Dendritic cell treated with granulocyte-macrophage colony-stimulating factor and Interleukin-4, amounts not matched to agents 40 ng/mL and 50 ng/mL, for 4 days (primary cell): ENCODE measurements around the gene KRT85.

ENCODE experiments used
- H3K27ac Mint-ChIP-seq: one replicate; pipeline ENCODE4 v1.8.0; 2022; ENCODE audit warnings: mild to moderate bottlenecking, mixed read lengths
- H3K27me3 Mint-ChIP-seq: one replicate; pipeline ENCODE4 v1.8.0; 2022; ENCODE audit warnings: mild to moderate bottlenecking, mixed read lengths
- H3K36me3 Mint-ChIP-seq: one replicate; pipeline ENCODE4 v1.8.0; 2022; ENCODE audit warnings: low read depth, mixed read lengths
- H3K4me1 Mint-ChIP-seq: one replicate; pipeline ENCODE4 v1.8.0; 2022; ENCODE audit warnings: low read depth, mixed read lengths
- H3K4me3 Mint-ChIP-seq: one replicate; pipeline ENCODE4 v1.8.0; 2022; ENCODE audit warnings: mild to moderate bottlenecking, moderate library complexity, mixed read lengths
- H3K9me3 Mint-ChIP-seq: one replicate; pipeline ENCODE4 v1.8.0; 2022; ENCODE audit warnings: mixed read lengths
- intact Hi-C: fragments of 100-400 bp; cut with micrococcal nuclease; formaldehyde crosslinking; loops from one replicate; pipeline ENCODE4 v1.15.0; 2022

KRT85 gene

DNA sequence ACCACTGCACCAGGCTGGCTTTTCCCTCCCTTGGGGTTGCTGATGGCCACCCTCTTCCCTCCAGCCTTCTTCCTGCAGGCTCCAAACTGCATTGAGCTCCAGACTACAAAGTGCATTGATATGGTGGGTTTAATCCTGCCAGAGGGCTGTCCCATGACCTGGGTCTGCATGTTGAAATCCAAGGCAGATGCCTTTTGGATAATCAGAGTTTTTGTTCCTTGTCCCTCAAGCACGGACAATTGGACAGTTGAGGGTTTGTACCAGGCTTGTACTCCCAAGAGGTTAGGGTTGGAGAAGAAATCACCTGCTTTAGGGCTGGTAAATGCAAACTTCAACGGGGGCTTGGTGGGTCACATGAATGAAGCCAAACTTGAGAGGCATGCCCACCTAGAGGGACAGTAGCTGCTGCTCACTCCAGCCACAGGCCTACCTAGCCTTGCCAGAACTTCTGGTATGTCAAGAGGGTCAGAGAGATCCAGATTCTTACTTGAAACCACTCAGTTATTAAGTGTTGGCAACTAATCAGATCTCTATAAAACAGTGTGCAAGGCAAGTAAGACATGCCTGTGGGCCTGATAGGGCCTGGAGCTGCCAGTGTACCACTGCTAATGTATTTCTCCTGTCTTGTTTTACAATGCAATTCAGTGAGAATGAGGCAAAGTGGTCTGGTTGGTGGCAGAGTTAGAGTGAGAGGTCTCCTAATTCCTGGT, 24.3 kb downstream of the KRT85 start:
- no peak overlapping the region for H3K27ac Mint-ChIP-seq
- H3K36me3 Mint-ChIP-seq: no peaks in the 10 kb centered on the region
- H3K4me3 Mint-ChIP-seq: no peak overlapping the region
- H3K4me1 Mint-ChIP-seq: no peaks in the 10 kb centered on the region
- H3K9me3 Mint-ChIP-seq: no peaks in the 10 kb centered on the region
- peaks cover 17% of the 10 kb centered on the region for H3K27me3 Mint-ChIP-seq
- intact Hi-C loops: no loop called here

DNA sequence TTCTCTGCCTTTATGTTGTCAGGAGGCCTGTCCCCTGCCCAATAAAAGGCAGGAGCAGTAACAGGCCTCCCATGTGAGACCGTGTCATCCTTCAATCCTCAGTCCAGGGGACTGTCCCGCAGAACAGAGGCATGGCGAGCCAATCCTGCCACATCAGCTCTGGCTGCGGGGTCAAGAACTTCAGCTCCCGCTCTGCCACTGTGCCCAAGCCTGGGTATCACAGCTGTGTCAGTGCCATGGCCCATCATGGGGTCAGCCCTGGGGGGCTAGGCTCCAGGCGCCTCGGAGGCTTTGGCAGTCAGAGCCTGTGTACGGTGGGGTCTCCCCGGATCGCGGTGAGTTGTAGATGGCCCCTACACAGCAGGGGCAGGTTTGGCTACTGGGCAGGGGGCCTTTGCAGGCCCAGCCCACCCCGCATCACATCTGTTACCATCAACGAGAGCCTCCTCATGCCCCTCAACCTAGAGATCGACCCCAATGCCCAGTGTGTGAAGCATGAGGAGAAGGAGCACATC, 26.2 kb downstream of the KRT85 start:
- intact Hi-C loops: no loop called here
- no peak overlapping the region for H3K4me3 Mint-ChIP-seq
- peaks cover 17% of the 10 kb centered on the region for H3K27me3 Mint-ChIP-seq
- H3K4me1 Mint-ChIP-seq: no peaks in the 10 kb centered on the region
- peaks cover 9% of the 10 kb centered on the region for H3K9me3 Mint-ChIP-seq
- no peak overlapping the region for H3K27ac Mint-ChIP-seq
- H3K36me3 Mint-ChIP-seq: no peaks in the 10 kb centered on the region

DNA sequence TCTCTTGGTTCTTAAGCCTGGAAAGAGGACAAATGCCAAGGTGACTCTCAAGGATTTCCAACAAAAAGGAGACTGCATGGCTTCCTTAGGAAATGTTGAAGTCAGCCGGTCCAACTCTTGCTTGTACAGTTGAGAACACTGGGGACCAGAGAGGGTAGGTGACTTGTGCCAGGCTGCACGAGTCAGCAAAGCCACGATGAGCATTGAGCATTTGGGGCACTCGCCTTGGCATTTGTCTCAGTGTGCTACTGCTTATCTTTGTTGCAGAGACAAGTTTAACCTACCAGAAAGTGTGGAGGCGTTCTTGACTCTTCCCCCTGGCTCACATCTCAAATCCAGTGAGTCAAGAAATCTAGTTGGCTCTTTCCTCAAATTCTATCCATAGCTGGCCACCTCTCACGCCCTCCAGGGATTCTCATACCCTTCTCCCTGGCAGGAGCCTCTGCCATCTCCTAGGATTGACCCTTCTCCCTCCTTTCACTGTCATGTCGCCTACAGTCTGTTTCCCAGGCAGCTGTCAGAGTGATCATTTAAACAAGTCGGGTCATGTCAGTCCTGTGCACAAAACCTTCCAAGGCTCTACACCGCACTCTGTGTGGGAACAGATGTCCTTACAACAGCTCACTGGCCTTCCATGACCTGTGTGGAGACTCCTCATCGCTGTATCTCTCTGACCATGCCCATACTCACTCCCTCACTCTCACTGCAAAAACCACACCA, 28.9 kb downstream of the KRT85 start:
- Mint-ChIP-seq H3K36me3 (no peaks in the 10 kb centered on the region), H3K4me3 (no peak overlapping the region), H3K4me1 (no peaks in the 10 kb centered on the region), H3K27ac (no peak overlapping the region), H3K9me3 (peaks cover 9% of the 10 kb centered on the region), H3K27me3 (peaks cover 14% of the 10 kb centered on the region)
- intact Hi-C loops: no loop called here

DNA sequence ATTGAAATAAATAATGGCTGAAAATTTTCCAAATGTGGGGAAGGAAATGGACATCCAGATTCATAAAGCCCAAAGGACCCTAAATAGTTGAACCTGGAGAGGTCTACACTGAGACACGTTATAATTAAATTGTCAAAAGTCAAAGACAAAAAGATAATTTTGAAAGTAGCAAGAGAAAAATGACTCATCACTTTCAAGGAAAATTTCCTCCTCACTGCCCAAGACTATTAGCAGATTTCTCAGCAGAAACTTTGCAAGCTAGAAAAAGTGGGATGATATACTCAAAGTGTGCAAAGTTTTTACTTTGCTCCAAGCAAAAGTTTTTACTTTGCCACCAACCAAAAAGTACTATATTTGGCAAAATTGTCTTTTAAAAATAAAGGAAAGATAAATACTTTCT, 30.2 kb downstream of the KRT85 start:
- intact Hi-C loops: no loop called here

DNA sequence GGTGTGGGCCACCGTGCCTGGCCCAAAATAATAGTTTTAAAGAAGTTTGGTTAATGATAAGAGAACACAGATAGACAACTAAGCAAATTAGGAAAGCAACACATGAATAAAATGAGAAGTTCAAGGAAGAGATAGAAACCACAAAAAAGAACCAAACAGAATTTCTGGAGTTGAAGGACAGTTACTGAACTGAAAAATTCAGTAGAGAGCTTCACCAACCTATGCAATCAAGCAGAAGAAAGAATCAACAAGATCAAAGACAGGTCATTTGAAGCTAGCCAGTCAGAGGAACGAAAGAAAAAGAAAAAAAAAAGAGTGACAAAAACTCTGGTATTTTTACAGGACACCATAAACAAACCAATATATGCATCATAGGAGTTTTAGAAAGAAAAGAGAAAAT, 30.6 kb downstream of the KRT85 start:
- Mint-ChIP-seq H3K4me1 (no peaks in the 10 kb centered on the region), H3K4me3 (no peak overlapping the region), H3K27me3 (peaks cover 14% of the 10 kb centered on the region), H3K9me3 (peaks cover 9% of the 10 kb centered on the region), H3K27ac (no peak overlapping the region), H3K36me3 (no peaks in the 10 kb centered on the region)
- intact Hi-C loops: no loop called here

More for the DNA sequence above, 30.2 kb downstream of the KRT85 start:
- no peak overlapping the region for H3K27ac Mint-ChIP-seq
- H3K4me1 Mint-ChIP-seq: no peaks in the 10 kb centered on the region
- peaks cover 9% of the 10 kb centered on the region for H3K9me3 Mint-ChIP-seq
- no peaks in the 10 kb centered on the region for H3K36me3 Mint-ChIP-seq
- no peak overlapping the region for H3K4me3 Mint-ChIP-seq
- peaks cover 14% of the 10 kb centered on the region for H3K27me3 Mint-ChIP-seq

DNA sequence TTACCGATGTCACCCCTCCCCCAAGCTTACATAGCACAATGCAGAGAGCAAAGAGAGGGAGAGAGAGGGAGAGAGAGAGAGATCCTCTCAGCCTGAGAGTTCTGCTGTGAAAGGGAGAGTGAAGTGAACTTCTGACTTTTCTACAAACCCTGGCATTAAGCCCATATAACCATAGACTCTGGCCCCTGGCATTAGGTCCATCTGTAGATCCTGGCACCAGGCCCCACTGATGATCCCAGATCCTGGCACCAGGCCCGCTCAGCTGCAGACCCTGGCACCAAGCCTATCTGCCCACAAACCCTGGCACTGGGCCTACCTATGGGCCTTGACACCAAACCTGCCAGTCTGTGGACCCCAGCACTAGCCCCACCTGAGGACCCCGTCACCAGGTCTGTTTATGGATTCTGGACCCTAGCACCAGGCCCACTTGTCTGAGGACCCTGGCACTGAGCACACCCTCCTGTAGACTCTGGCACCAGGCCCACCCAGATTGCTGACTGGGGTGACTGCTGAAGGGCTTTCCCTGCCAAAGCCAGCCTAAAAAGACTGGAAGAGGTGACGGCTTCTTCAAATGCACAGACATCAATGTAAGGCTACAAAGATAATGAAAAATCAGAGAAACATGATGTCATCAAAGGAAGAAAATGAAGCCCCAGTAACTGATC, 31.6 kb downstream of the KRT85 start:
- Mint-ChIP-seq H3K27me3 (peaks cover 12% of the 10 kb centered on the region), H3K4me1 (no peaks in the 10 kb centered on the region), H3K36me3 (no peaks in the 10 kb centered on the region), H3K9me3 (peaks cover 9% of the 10 kb centered on the region), H3K27ac (no peak overlapping the region), H3K4me3 (no peak overlapping the region)
- intact Hi-C loops: no loop called here

DNA sequence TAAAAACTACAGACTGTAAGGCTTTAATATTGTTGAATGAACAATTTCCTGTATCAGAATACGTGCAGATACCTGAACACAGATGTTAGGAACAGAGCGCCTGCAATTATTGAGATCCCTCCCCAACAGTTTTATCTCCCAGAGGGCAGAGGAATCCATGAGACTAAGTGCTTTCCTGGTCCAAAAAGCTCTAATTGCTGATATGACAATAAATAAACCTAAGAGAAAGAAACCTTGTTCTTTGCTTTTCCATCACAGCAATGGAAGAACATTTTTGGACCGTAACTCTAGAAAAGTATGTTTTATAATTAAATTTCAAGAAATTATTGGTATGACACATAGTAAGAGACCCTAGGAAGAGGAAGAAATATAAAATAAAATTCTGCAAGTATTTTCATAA, 33.1 kb downstream of the KRT85 start:
- Mint-ChIP-seq H3K27ac (no peak overlapping the region), H3K4me1 (no peaks in the 10 kb centered on the region)
- intact Hi-C loops: no loop called here

DNA sequence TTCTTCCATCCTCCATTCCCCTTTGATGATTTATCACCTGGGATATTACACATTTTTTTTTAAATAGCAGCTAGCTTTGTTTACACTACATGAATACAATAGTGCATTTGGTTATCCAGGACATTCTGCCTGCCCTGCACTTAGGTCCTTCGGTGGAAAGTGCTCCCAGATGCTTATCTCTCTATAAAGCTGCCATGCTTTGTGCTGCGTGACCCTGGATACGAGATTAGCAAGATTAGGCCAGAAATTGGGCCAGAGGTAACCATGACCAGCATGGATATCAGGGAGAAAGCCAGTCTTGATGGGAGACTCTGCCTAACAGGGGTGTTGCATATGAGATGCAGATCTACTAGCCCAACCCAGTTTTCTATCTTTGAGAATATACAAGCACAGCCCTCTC, 34.0 kb downstream of the KRT85 start:
- Mint-ChIP-seq H3K4me1 (no peaks in the 10 kb centered on the region), H3K27ac (no peak overlapping the region), H3K36me3 (no peaks in the 10 kb centered on the region), H3K9me3 (peaks cover 9% of the 10 kb centered on the region), H3K27me3 (peaks cover 14% of the 10 kb centered on the region), H3K4me3 (no peak overlapping the region)
- intact Hi-C loops: no loop called here

More for the DNA sequence above, 33.1 kb downstream of the KRT85 start:
- H3K9me3 Mint-ChIP-seq: peaks cover 9% of the 10 kb centered on the region
- peaks cover 14% of the 10 kb centered on the region for H3K27me3 Mint-ChIP-seq
- no peak overlapping the region for H3K4me3 Mint-ChIP-seq
- no peaks in the 10 kb centered on the region for H3K36me3 Mint-ChIP-seq

DNA sequence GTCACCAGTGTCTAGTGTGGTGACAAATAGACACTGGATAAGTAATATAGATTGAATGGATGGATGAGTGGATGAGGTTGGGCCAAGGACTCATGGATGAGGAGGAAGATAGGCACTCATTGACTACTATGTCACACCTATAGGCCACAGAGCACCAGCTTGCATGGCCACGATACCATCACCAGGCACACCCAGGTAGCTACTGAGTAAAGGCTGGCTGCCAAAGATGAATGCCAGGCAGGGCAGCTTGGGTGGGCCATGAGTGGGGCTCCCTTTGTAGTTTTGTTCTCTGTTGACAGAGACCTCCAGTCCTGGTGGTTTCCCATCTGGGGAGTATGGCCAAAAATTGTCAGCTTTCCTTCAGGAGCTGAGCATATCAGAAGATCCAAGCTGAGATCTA, 34.9 kb downstream of the KRT85 start:
- intact Hi-C loops: no loop called here

DNA sequence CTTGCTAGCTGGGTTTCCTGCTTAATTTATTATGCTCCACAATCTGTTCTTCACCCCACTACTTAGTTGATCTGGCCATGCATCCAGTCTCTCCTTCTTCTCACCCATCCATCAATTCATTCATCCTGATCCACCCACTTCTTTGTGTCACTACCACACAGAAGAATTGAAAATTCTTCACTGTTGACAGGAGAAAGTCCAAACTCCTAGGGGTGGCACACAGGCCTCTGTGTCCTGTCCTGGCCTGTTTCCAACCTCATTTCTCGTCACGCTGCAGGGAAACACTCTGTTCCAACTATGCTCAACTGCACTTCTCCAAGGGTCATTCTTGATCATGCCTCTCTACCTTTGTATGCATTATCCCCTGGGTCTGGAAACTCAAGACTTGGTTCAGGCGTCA, 35.4 kb downstream of the KRT85 start:
- Mint-ChIP-seq H3K27ac (no peak overlapping the region), H3K4me1 (peaks cover 5% of the 10 kb centered on the region), H3K4me3 (no peak overlapping the region), H3K27me3 (peaks cover 19% of the 10 kb centered on the region), H3K9me3 (peaks cover 6% of the 10 kb centered on the region), H3K36me3 (no peaks in the 10 kb centered on the region)
- intact Hi-C loops: no loop called here

More for the DNA sequence above, 34.9 kb downstream of the KRT85 start:
- Mint-ChIP-seq H3K27me3 (peaks cover 14% of the 10 kb centered on the region), H3K4me1 (peaks cover 2% of the 10 kb centered on the region), H3K36me3 (no peaks in the 10 kb centered on the region), H3K27ac (no peak overlapping the region), H3K9me3 (peaks cover 9% of the 10 kb centered on the region), H3K4me3 (no peak overlapping the region)

DNA sequence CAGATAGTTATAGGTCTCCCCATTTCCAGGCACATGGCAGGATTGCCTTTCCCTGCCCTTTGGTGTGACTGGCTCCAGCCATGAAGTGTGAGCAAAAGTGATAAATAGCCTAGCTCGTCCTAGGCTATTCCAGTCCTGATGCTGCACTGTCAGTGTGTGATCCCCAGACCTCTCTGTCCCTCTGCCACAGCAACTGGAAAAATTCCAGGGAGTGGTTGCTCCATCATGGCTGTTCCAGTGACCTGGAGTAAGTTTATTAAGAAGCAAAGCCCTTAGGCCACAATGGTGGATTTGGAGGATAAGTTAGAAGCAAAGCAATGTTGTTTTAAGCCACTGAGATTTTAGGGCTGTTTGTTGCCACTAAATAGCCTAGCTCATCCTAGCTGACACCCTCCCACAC, 36.2 kb downstream of the KRT85 start:
- Mint-ChIP-seq H3K27ac (no peak overlapping the region), H3K4me3 (no peak overlapping the region), H3K4me1 (peaks cover 5% of the 10 kb centered on the region), H3K36me3 (no peaks in the 10 kb centered on the region), H3K27me3 (peaks cover 21% of the 10 kb centered on the region), H3K9me3 (no peaks in the 10 kb centered on the region)
- intact Hi-C loops: no loop called here

DNA sequence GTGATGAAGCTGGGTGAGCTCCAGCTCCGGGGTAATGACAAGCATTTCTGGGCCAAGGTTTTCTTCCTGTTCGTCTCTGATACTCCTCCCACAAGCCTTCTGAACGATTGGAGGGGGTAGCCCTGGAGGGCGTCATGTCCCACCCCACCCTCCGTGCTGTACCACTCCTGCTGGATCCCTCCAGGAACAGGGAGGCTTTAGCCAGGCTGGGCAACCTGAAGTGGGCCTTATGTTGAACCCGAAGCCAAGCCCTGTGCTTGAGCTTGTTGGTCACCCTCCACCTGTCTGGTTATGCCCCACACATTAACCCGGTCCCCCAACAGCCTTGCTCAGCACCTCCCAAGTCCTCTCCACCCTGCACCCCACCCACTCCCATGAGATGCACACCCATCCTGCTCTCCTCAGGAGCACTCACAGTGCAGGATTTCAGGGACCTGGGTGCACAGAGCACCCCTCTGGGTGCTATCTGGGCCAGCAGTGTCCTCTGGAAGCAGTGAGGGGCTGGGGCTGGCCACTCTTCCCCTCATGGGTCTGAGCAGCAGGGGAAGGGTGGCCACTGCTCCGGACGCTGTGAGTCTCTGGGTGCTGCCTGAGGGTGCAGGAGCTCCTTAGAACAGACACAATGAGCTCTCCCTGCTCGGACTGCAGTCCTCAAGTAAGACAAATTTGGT, 39.3 kb downstream of the KRT85 start:
- no peak overlapping the region for H3K4me3 Mint-ChIP-seq

DNA sequence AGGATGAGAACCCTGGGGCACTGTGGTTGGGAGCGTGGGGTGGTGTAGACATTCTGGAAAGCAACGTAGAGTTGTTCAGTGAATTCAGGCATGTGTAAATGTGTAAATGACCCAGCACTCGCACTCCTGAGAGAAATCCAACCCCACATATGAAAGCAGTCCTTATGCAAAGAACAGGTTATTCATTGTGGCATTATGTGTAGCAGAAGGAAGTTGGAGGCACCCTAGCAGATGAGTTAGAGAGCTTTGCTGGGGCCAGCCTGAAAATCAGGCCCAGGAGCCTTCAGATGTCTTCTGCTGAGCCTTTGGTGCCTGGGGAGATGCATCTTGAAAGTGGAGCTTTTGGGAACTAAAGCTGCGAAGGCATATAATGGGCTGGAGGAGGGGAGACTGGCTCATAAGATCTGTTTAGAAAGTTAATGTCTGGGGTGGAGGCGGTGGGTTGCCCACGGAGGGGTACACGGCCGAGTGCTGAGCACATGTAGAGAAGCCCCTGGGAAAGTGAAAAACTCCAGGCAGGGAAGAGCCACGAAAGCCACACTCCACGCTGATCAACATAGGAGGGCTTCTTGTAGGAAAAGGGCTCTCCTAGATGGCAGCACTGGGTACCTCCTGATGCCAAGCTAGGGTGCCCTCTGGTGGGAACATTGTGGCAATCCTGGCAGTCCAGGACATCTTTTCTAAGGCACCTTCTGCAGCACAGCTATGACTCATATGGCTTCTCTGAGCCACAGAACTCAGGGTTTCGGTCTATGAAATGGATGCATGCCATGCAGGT, 40.0 kb downstream of the KRT85 start:
- Mint-ChIP-seq H3K9me3 (no peaks in the 10 kb centered on the region), H3K27me3 (peaks cover 46% of the 10 kb centered on the region), H3K4me1 (peaks cover 5% of the 10 kb centered on the region), H3K4me3 (no peak overlapping the region), H3K36me3 (no peaks in the 10 kb centered on the region), H3K27ac (no peak overlapping the region)
- intact Hi-C loops: loop anchor here (1.0 to 5.0 kb wide), 2 partner anchors 105 to 170 kb away; no protein-coding TSS in a partner anchor

More for the DNA sequence above, 39.3 kb downstream of the KRT85 start:
- Mint-ChIP-seq H3K27ac (no peak overlapping the region), H3K4me1 (peaks cover 5% of the 10 kb centered on the region), H3K36me3 (no peaks in the 10 kb centered on the region), H3K9me3 (no peaks in the 10 kb centered on the region), H3K27me3 (peaks cover 38% of the 10 kb centered on the region)
- intact Hi-C loops: loop anchor here (1.0 to 5.0 kb wide), 2 partner anchors 106 to 171 kb away; no protein-coding TSS in a partner anchor
